ENCODE data around the gene DEFB127. TPM values are rescaled to one million over a fixed set of nuclear protein-coding genes. Genes with fewer than 3 reads are reported as not detected.

Gene DEFB127
- not detected in 5 replicates for total RNA-seq (2022; extraction: Qiagen RNA extraction)

GRCh38 chr20:157154-157553 lies at the start of gene DEFB127:
Gene DEFB127 (plus strand): TSS chr20:157454. CDS start chr20:157545, 91 bp downstream.

GRCh38 chr20:142290-142689 lies 15.0 kb upstream of the DEFB127 start, which contains the start of gene DEFB126:
Gene DEFB126 (plus strand): TSS chr20:142590. CDS start chr20:142629, 39 bp downstream.

GRCh38 chr20:189611-190010 lies 32.4 kb downstream of the DEFB127 start, which contains the start of gene DEFB128:
Gene DEFB128 (minus strand): TSS chr20:189711. CDS start chr20:189623, 88 bp downstream.

Other genes with a start within 250 kb of the DEFB127 start
- gene DEFB125, start 69.8 kb upstream of the DEFB127 start, total RNA-seq (2022; extraction: Qiagen RNA extraction): not detected in 5 replicates
- not detected in 5 replicates for gene DEFB126, start 14.9 kb upstream of the DEFB127 start, total RNA-seq (2022; extraction: Qiagen RNA extraction)
- gene DEFB128, start 32.3 kb downstream of the DEFB127 start, total RNA-seq (2022; extraction: Qiagen RNA extraction): not detected in 5 replicates
- gene DEFB129, start 69.8 kb downstream of the DEFB127 start, total RNA-seq (2022; extraction: Qiagen RNA extraction): not detected in 5 replicates
- not detected in 5 replicates for gene DEFB132, start 100.3 kb downstream of the DEFB127 start, total RNA-seq (2022; extraction: Qiagen RNA extraction)
- gene C20orf96, start 133.3 kb downstream of the DEFB127 start, total RNA-seq (2022; extraction: Qiagen RNA extraction): 10.8 to 12.6 TPM (median 11.2 TPM) in 5 replicates
- 19.9 to 22.0 TPM (median 21.2 TPM) in 5 replicates for gene ZCCHC3, start 140.1 kb downstream of the DEFB127 start, total RNA-seq (2022; extraction: Qiagen RNA extraction)
- gene SOX12, start 168.1 kb downstream of the DEFB127 start, total RNA-seq (2022; extraction: Qiagen RNA extraction): 20.3 to 26.2 TPM (median 23.6 TPM) in 5 replicates
- gene NRSN2, start 189.7 kb downstream of the DEFB127 start, total RNA-seq (2022; extraction: Qiagen RNA extraction): 58.3 to 63.1 TPM (median 60.3 TPM) in 5 replicates
- gene TRIB3, start 223.3 kb downstream of the DEFB127 start, total RNA-seq (2022; extraction: Qiagen RNA extraction): 51.3 to 61.5 TPM (median 58.9 TPM) in 5 replicates